ENCODE results near the gene IGSF3.
"Not testable (repeated sequence)": the region's sequence is repeated elsewhere in the genome, so short reads cannot be mapped to it uniquely, and the experiment has no call there.

DNA sequence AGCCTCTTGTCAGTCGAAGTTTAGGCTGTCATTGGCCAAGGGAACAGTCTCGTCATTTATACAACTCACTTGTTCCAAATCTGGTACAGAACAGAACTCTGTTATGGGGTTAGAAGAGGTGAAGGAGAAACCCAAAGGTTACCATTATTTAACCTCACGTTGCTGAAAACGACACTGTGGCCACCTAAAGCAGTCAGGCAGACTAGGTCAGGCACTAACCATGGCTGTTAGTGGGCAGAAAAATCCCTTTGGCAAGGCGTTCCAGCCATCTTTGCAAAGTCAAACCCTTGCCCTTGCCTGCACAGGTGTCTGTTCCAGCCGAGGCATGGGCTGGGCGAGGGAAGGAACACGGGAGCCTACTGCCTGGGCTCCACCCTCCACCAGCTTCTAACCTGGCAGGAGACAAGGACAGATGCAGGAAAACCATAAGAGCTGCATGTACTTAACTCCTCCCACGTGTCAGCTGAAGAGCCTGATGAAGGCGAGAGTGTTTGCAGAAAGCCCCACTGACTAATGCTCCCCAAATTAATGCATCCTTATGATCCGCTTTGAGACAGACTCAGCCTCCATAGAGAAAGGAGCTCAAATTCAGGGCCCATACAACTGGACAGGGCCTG, 69.0 kb downstream of the IGSF3 start:
- TF ChIP-seq, protein P1, sequence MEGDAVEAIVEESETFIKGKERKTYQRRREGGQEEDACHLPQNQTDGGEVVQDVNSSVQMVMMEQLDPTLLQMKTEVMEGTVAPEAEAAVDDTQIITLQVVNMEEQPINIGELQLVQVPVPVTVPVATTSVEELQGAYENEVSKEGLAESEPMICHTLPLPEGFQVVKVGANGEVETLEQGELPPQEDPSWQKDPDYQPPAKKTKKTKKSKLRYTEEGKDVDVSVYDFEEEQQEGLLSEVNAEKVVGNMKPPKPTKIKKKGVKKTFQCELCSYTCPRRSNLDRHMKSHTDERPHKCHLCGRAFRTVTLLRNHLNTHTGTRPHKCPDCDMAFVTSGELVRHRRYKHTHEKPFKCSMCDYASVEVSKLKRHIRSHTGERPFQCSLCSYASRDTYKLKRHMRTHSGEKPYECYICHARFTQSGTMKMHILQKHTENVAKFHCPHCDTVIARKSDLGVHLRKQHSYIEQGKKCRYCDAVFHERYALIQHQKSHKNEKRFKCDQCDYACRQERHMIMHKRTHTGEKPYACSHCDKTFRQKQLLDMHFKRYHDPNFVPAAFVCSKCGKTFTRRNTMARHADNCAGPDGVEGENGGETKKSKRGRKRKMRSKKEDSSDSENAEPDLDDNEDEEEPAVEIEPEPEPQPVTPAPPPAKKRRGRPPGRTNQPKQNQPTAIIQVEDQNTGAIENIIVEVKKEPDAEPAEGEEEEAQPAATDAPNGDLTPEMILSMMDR (IDR thresholded peaks at IDR 0.05) = not testable (repeated sequence)
- not testable (repeated sequence) for TF ChIP-seq POLR2A (IDR thresholded peaks at IDR 0.05)

Data from Peyer's patch (tissue), 4 donors.